Measurements from ENCODE around the gene FSTL5. TPM values are rescaled to one million over a fixed set of nuclear protein-coding genes. Genes with fewer than 3 reads are reported as not detected.

The FSTL5 gene
- total and polyA plus RNA-seq, 2 donors (not counting 3 experiments of a cell fraction or from before 2014, with no cell fraction given), result 1.3 to 1.9 TPM

DNA sequence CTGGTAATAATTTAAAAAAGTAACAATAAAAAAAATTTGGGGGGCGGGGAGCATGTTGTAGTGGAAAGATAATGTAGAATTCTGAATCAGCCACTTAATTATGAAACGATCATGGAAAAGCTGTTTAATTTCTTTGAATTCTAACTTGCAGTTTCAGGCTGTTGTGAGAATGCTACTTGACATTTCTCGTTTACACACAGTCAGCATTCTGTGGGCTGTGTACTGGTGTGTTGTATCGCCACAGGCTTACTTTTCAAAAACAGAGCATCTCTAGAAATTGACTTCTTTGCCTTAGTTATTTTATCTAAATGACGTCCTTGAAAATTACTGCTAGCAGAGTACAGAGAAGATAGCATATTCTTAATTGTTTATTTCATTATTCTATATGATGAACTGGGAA is 350.4 kb downstream of the FSTL5 start:
- no peaks in the 10 kb centered on the region for H3K4me1 ChIP-seq (ENCODE audit: control insufficient read depth, extremely low read depth, insufficient read depth, low read length)
- no peak overlapping the region for H3K27ac ChIP-seq (ENCODE audit: insufficient read depth, low read depth, low read length)
- H3K9me3 ChIP-seq (replicated peaks; ENCODE audit: control insufficient read depth, insufficient read depth, low read length), result no peaks in the 10 kb centered on the region
- H3K36me3 ChIP-seq (ENCODE audit: control insufficient read depth in 2 of 2, extremely low read depth in 1 of 2, insufficient read depth in 2 of 2, low read length in 2 of 2), result no peaks in the 10 kb centered on the region
- dilution Hi-C loops (cut with MboI; ENCODE audit: extremely low pct_ligation_motif_present, low sequenced_read_pairs), result no loop called here
- no peaks in the 10 kb centered on the region for H3K79me2 ChIP-seq (ENCODE audit: control insufficient read depth, insufficient read depth, low read length)
- H4K20me1 ChIP-seq (replicated peaks; ENCODE audit: control insufficient read depth, extremely low read depth, insufficient read depth, low read length), result no peaks in the 10 kb centered on the region
- H3K27me3 ChIP-seq (ENCODE audit: control insufficient read depth in 2 of 2, insufficient read depth in 2 of 2, low read length in 2 of 2), result no peaks in the 10 kb centered on the region
- no peak for DNase-seq (ENCODE audit: low read depth, low spot score)
- no peak overlapping the region for H3K4me3 ChIP-seq (replicated peaks in 1 of 3; ENCODE audit: insufficient read depth in 1 of 3, low read depth in 1 of 3, low read length in 3 of 3)
- H2AFZ ChIP-seq (ENCODE audit: low read depth, low read length), result no peak overlapping the region
- POLR2A ChIA-PET, result no interaction called here
- no peaks in the 10 kb centered on the region for H3K9me1 ChIP-seq (replicated peaks; ENCODE audit: control insufficient read depth, extremely low read depth, insufficient read depth, low read length)
- H3K4me2 ChIP-seq (ENCODE audit: insufficient read depth, low read length), result no peak overlapping the region
- CTCF ChIA-PET, result no interaction called here
- TF ChIP-seq JUN (IDR thresholded peaks at IDR 0.05; ENCODE audit: borderline replicate concordance, insufficient read depth, insufficient read length, low read depth) (no peak), POLR2AphosphoS5 (IDR thresholded peaks at IDR 0.05; ENCODE audit: insufficient read depth, low read depth, low read length) (no peak), MAX (IDR thresholded peaks at IDR 0.05; ENCODE audit: insufficient read depth, insufficient read length) (no peak), GATA2 (IDR thresholded peaks at IDR 0.05; ENCODE audit: insufficient read depth, insufficient read length, low read depth, low read length) (no peak), MYC (IDR thresholded peaks at IDR 0.05; ENCODE audit: low read depth, low read length) (no peak), POLR2A (IDR thresholded peaks at IDR 0.05; ENCODE audit: low read depth, low read length) (no peak), EZH2 (IDR thresholded peaks at IDR 0.05; ENCODE audit: borderline replicate concordance, low read depth, low read length, severe bottlenecking) (no peak), FOS (IDR thresholded peaks at IDR 0.05; ENCODE audit: borderline replicate concordance, insufficient read depth, low read length) (no peak)
- TF ChIP-seq, protein P1, sequence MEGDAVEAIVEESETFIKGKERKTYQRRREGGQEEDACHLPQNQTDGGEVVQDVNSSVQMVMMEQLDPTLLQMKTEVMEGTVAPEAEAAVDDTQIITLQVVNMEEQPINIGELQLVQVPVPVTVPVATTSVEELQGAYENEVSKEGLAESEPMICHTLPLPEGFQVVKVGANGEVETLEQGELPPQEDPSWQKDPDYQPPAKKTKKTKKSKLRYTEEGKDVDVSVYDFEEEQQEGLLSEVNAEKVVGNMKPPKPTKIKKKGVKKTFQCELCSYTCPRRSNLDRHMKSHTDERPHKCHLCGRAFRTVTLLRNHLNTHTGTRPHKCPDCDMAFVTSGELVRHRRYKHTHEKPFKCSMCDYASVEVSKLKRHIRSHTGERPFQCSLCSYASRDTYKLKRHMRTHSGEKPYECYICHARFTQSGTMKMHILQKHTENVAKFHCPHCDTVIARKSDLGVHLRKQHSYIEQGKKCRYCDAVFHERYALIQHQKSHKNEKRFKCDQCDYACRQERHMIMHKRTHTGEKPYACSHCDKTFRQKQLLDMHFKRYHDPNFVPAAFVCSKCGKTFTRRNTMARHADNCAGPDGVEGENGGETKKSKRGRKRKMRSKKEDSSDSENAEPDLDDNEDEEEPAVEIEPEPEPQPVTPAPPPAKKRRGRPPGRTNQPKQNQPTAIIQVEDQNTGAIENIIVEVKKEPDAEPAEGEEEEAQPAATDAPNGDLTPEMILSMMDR (IDR thresholded peaks at IDR 0.05; ENCODE audit: extremely low read depth in 1 of 2, insufficient read depth in 1 of 2, low read depth in 1 of 2, low read length in 2 of 2), result no peak
- no TSS peak for BruUV-seq (replicated peaks)
- intact Hi-C loops (cut with micrococcal nuclease), result no loop called here
- no peak for FAIRE-seq
- no peak overlapping the region for H3K9ac ChIP-seq (replicated peaks; ENCODE audit: extremely low read depth, insufficient read depth, low read length)

Data from endothelial cell of umbilical vein (primary cell).